GM19397 (cell line): Measurements from ENCODE around the gene CACNG5.
"Not testable (repeated sequence)": the region's sequence is repeated elsewhere in the genome, so short reads cannot be mapped to it uniquely, and the experiment has no call there.

Source experiments
- ATAC-seq: cut with Tn5 transposase; IDR thresholded peaks from one replicate; pipeline ENCODE4 v1.9.1; 2021; ENCODE audit warnings: mild to moderate bottlenecking, moderate library complexity; ENCODE audit not compliant: unreplicated experiment

Gene CACNG5

DNA sequence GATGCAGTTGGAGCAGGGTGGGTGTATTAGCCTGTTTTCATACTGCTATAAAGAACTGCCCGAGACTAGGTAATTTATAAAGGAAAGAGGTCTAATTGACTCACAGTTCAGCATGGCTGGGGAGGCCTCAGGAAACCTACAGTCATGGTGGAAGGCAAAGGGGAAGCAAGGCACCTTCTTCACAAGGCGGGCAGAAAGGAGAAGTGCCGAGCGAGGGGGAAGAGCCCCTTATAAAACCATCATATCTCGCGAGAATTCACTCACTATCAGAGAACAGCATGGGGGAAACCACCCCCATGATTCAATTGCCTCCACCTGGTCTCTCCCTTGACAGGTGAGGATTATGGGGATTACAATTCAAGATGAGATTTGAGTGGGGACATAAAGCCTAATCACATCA is 68.4 kb downstream of the CACNG5 start:
- ATAC-seq: not testable (repeated sequence)

- no peak for ATAC-seq
Measured at GRCh38 chr17:66903781-66904180, 68.9 kb downstream of the CACNG5 start.

DNA sequence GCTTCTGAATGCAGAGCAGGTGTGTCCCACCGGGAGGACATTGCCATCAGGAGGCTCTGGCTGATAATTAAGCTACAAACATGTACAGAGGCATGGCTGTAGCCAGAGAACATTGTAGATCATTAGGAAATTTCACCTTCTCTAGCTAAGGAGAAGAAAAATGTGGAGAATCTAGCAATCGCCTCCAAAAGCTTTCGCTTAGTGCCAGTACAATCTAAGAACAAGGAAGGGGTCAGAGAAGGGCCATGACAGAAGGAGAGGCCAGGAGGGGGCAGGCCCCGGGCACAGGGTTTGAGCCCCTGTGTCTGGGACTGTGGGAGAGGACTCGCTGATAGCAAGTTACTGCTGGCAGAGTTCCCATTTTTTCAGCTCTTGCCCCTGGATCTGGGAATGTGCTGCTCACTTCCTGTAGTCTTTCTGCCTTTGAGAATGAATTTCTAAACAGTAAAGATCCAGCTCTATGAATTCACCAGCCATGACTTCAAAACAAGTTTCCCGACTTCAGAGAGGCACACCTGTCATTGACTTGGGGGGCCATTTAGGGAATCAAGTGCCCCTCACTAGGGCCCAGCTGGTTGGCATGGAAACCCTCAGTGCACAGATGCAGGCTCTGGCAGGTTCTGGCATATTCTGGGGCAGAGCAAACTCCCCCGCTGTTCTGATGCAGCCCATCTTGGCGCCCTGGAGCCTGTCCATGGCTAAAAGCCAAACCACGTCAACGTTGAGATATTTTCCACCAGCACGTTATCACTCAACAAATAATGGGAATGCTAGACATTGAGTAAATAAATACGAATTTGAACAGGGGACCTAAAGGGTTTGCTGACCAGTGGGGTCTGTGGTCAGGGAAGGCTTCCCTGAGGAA is 70.1 kb downstream of the CACNG5 start:
- ATAC-seq: no peak

GRCh38 chr17:66906321-66907278 is 71.7 kb downstream of the CACNG5 start:
- ATAC-seq: no peak

DNA sequence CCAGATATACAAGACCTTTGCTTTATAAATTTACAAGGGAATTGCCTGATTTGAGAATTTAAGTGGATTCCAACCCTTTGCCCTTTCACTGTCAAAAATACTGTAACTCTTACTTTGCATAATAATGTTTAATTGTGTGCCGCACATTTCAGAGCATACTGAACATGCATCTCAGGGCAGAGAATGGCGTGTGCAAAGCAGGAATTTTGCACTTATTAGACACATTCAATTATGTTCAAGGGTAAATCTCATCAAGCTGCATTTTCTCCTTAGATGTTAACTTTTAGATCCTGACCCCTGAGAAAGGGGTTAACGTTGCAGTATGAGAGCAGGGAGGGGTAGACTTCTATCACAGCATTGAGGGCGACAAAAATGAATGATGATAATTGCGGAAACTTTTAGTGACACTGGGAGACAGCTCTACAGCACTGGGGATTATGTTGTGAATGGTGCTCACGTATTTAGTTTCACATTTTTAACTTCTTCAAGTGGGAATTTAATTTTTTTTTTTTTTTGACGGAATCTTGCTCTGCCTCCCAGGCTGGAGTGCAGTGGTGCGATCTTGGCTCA is 75.0 kb downstream of the CACNG5 start:
- no peak for ATAC-seq

DNA sequence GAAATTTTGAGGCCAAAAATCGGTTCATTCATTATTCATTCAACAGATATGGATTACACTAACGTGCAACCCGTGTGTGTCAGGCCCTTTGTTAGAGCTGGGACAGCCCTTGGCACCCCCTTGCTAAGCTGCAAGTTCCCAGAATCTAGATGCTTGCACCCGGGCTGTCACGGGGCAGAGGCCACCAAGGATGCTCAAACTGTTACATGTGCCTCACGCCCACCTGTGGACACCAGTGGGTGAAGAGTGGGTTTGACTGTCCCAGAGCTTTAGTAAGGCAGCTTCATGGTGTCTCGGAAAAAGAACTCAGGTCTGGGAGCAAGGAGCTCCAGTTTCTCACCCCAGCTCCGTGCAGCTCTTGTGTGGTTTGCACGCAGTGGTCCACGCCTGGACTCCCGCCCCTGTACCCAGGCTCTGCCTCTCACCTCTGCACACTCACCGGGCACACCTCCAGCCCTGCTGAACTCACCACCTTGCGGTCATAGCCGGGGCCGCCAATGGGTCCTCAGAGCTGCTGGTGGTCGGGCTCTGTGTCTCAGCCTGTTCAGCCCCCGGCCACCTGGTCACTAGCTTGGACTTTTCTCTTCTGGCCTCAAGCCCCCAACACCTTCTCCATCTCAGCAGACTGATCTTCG is 75.9 kb downstream of the CACNG5 start:
- no peak for ATAC-seq

DNA sequence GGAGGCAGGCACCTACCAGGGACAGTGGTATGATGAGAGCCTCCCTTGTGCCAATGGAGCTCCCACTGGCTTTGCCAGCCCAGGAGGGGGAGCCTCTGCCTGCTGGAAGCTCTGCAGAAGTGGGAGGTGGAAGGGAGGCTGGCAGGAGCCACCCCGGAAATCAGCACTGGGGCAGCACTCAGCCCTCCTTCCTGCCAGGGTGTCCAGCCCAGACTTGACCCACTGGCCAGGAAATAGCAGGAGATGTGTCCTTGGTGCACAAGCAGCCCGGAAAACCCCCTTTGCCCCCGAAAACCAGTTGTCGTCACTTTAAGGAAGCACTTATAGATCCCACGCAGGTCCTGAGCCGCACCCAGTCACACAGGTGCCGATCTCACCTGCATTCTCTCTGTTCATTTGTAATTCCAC is 80.3 kb downstream of the CACNG5 start:
- ATAC-seq: no peak

- ATAC-seq: no peak
Measured at GRCh38 chr17:66915792-66916191, 80.9 kb downstream of the CACNG5 start.

GRCh38 chr17:66916946-66917345 is 82.0 kb downstream of the CACNG5 start:
- ATAC-seq: no peak

DNA sequence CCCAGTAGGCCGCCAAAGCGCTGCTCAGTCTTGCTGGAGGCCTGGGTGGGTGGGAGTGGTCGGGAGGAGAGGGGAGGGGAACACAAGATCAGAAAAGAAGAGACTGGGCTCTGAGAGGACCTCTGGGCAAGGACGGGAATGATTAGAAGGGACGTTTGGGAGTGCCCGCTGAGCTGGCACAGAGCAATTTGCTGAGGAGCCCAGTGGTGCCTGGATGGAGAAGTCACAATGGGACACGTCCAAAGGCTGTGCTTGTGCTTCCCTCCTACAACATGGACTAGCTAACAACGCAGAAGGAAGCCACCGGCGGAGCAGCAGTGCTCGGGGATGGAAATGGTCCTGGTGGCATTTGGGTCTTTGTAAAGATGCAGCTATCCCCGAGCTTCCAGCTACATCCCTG is 84.0 kb downstream of the CACNG5 start:
- no peak for ATAC-seq

DNA sequence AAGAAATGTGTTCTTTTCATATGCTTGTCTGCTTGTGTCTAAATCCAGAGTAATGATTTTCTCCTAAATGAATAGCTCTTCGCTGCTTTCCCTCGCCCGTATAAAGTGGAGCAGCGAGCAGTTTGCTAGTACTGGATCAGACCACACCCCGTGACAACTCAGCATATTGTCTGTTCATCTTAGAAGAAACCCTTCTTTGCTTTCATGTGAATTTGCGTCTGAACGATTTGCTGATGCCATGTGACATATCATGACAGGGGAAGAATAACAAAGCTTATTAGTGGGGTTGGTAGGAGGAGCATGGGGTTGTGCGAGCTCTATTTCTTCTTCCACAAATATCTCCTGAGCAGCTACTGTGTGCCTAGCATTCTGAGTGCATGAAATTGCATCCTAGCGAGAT is 85.5 kb downstream of the CACNG5 start:
- no peak for ATAC-seq

GRCh38 chr17:66920950-66921349 is 86.0 kb downstream of the CACNG5 start:
- no peak for ATAC-seq

- ATAC-seq: no peak
Measured at GRCh38 chr17:66923886-66924285, 89.0 kb downstream of the CACNG5 start.

- ATAC-seq: no peak
Measured at GRCh38 chr17:66925811-66926500, 91.0 kb downstream of the CACNG5 start.

GRCh38 chr17:66928949-66929348 is 94.0 kb downstream of the CACNG5 start:
- no peak for ATAC-seq

DNA sequence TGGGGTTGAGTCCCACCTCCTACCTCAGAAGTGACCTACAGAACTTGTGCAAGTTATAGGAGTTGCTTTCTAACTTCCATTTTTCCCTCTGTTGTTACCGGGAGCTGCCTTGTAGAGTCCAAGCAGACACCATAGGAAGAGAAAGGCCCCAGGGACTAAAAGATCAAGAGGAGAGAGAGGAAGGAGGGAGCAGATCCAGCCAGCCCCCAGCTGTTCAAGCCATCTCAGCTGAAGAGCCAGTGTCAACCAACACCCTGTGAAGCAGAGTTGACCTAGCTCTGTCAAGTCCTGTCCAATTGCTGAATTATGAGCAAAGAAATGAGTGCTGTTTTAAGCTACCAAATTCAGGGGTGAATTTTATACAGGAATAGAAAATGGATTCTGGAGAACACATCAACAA is 94.7 kb downstream of the CACNG5 start:
- ATAC-seq: no peak

GRCh38 chr17:66930933-66931332 is 96.0 kb downstream of the CACNG5 start:
- ATAC-seq: no peak

GRCh38 chr17:66932311-66932710 is 97.4 kb downstream of the CACNG5 start:
- ATAC-seq: no peak

DNA sequence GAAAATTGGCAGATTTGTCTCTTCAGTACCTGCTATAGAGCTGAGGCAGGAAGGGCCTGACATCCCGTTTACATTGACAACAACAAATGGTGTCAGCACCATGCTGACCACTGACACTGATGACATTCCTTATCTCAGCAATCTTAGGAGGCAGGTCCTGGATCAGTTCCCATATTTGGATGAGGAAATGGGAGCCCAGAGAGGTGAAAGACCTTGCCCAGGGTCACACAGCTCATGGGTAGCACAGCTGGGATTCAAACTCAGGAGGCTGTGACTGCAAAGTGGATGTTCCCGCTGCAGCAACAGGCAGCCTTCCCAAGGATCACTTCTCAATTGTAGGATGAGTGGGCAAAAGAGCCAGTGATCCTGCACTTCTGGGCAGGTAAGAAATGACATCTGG is 99.1 kb downstream of the CACNG5 start:
- no peak for ATAC-seq
